Breast epithelium (tissue), 3 donors: ENCODE data around the gene HDDC2.

Experiments used
- POLR2A ChIP-seq: fragments of 450-650 bp; IDR thresholded peaks from one replicate; pipeline ENCODE4 v1.6.1; 2016; ENCODE audit warnings: antibody characterized with exemption, mild to moderate bottlenecking, moderate library complexity
- POLR2AphosphoS5 ChIP-seq, 3 donors: sonication (generic); formaldehyde crosslinking; IDR thresholded peaks; one replicate each; pipeline ENCODE4 v1.6.1; 2017; ENCODE audit warnings: antibody characterized with exemption in 3 of 3
- TF ChIP-seq, protein P1 (sequence below), 3 donors: fragments of 450-650 bp; IDR thresholded peaks; one replicate each; pipeline ENCODE4 v1.5.1; 2016 to 2017; ENCODE audit warnings: antibody characterized with exemption in 3 of 3, mild to moderate bottlenecking in 3 of 3, moderate library complexity in 3 of 3

DNA sequence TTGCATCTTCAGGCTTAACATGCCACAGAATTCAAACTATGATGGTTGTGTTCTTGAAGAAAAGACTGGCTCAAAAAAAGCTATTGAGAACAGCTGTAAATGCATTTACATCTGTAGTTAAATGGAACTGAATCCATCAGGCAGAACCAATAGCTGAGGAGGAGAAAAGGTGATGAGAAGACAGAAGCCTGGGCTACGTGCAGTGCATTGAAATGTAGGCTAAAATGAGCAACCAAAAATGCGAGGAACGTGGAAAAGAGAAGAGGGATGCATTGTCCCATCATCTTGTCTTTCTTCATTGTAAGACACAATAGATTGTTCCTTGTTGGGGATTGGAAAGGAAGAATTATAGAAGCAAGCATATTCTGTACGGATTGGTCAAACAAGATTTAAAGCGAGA is 13.8 kb upstream of the HDDC2 start:
- TF ChIP-seq, protein P1, sequence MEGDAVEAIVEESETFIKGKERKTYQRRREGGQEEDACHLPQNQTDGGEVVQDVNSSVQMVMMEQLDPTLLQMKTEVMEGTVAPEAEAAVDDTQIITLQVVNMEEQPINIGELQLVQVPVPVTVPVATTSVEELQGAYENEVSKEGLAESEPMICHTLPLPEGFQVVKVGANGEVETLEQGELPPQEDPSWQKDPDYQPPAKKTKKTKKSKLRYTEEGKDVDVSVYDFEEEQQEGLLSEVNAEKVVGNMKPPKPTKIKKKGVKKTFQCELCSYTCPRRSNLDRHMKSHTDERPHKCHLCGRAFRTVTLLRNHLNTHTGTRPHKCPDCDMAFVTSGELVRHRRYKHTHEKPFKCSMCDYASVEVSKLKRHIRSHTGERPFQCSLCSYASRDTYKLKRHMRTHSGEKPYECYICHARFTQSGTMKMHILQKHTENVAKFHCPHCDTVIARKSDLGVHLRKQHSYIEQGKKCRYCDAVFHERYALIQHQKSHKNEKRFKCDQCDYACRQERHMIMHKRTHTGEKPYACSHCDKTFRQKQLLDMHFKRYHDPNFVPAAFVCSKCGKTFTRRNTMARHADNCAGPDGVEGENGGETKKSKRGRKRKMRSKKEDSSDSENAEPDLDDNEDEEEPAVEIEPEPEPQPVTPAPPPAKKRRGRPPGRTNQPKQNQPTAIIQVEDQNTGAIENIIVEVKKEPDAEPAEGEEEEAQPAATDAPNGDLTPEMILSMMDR (IDR thresholded peaks at IDR 0.05): no peak
- TF ChIP-seq POLR2A: no peak
- TF ChIP-seq POLR2AphosphoS5 (IDR thresholded peaks at IDR 0.05): no peak
